ENCODE data around the gene DHRS1.

DHRS1 gene

GRCh38 chr14:24325041-24325530 is 25.5 kb upstream of the DHRS1 start:
- no peak for TF ChIP-seq CTCF (IDR thresholded peaks at IDR 0.05; ENCODE audit: insufficient read depth, low read length, missing control alignments)
- POLR2A ChIA-PET, result no interaction called here
- CTCF ChIA-PET, result interaction anchor here (1.2 to 37.5 kb wide), 7 partner anchors 8 to 353 kb away, joined by 3 to 1633 read pairs (median 4); partner anchors contain the start of genes ADCY4, CBLN3, CIDEB and DHRS1
- no peak for DNase-seq (ENCODE audit: low read depth, low spot score)
- H3K4me3 ChIP-seq (ENCODE audit: low read depth, low read length), result no peak overlapping the region

- POLR2A ChIA-PET, result no interaction called here
- H3K4me3 ChIP-seq (ENCODE audit: low read depth, low read length), result no peak overlapping the region
- CTCF ChIA-PET, result interaction anchor here (0.6 to 37.5 kb wide), 5 partner anchors 8 to 103 kb away, joined by 3 to 1633 read pairs (median 114); partner anchors contain the start of genes ADCY4, CBLN3, CIDEB and DHRS1
- no peak for TF ChIP-seq CTCF (IDR thresholded peaks at IDR 0.05; ENCODE audit: insufficient read depth, low read length, missing control alignments)
- DNase-seq (ENCODE audit: low read depth, low spot score), result no peak
These were observed 24.4 kb upstream of the DHRS1 start for GRCh38 chr14:24324024-24324423.

- H3K4me3 ChIP-seq (ENCODE audit: low read depth, low read length), result no peak overlapping the region
- TF ChIP-seq CTCF (IDR thresholded peaks at IDR 0.05; ENCODE audit: insufficient read depth, low read length, missing control alignments), result no peak
- no peak for DNase-seq (ENCODE audit: low read depth, low spot score)
- ChIA-PET POLR2A (no interaction called here), CTCF (interaction anchor here (1.0 to 37.5 kb wide), 4 partner anchors 9 to 104 kb away, joined by 3 to 1633 read pairs (median 401); partner anchors contain the start of genes ADCY4, CBLN3, CIDEB and DHRS1)
These were observed 23.8 kb upstream of the DHRS1 start for GRCh38 chr14:24323341-24323740.

GRCh38 chr14:24322672-24323071 is 23.1 kb upstream of the DHRS1 start:
- CTCF ChIA-PET, result interaction anchor here (1.0 to 37.5 kb wide), 5 partner anchors 10 to 105 kb away, joined by 3 to 1633 read pairs (median 114); partner anchors contain the start of genes ADCY4, CBLN3, CIDEB and DHRS1
- no peak for TF ChIP-seq CTCF (IDR thresholded peaks at IDR 0.05; ENCODE audit: insufficient read depth, low read length, missing control alignments)
- H3K4me3 ChIP-seq (ENCODE audit: low read depth, low read length), result no peak overlapping the region
- no peak for DNase-seq (ENCODE audit: low read depth, low spot score)
- POLR2A ChIA-PET, result no interaction called here

GRCh38 chr14:24321212-24321975 is 21.8 kb upstream of the DHRS1 start:
- TF ChIP-seq CTCF (IDR thresholded peaks at IDR 0.05; ENCODE audit: insufficient read depth, low read length, missing control alignments), result no peak
- ChIA-PET CTCF (interaction anchor here (0.7 to 37.5 kb wide), 8 partner anchors 11 to 106 kb away, joined by 3 to 1633 read pairs (median 3); partner anchors contain the start of genes ADCY4, CBLN3, CIDEB and DHRS1), POLR2A (no interaction called here)
- no peak for DNase-seq (ENCODE audit: low read depth, low spot score)
- H3K4me3 ChIP-seq (ENCODE audit: low read depth, low read length), result no peak overlapping the region

Data from AG04449 (cell line).